Right atrium auricular region (tissue), 2 donors: Measurements from ENCODE around the gene NT5DC2. TPM values are rescaled to one million over a fixed set of nuclear protein-coding genes. Genes with fewer than 3 reads are reported as not detected.
A peak's percentile ranks its signal among the peaks of the same experiment; 100 is the strongest.

ENCODE experiments used
- DNase-seq: peaks from one replicate; pipeline ENCODE4 v3.0.0-alpha.2; 2019; ENCODE audit warnings: low spot score
- H3K27ac ChIP-seq, 2 donors: fragments of 200-600 bp; sonication (generic); 1 replicate in 1 of 2; 2 replicates in 1 of 2; pipeline ENCODE4 v1.5.1; 2016 to 2019
- H3K27me3 ChIP-seq, 2 donors: fragments of 200-600 bp; sonication (generic); one replicate each; pipeline versions ENCODE4 v1.5.1 to v1.6.0; 2017 to 2019
- H3K36me3 ChIP-seq: fragments of 200-600 bp; sonication (generic); one replicate; pipeline ENCODE4 v1.5.1; 2016
- H3K4me1 ChIP-seq, 2 donors: fragments of 200-600 bp; sonication (generic); one replicate each; pipeline versions ENCODE4 v1.5.1 to v1.6.0; 2017 to 2019
- H3K4me3 ChIP-seq, 2 donors: fragments of 200-600 bp; sonication (generic); 1 replicate in 1 of 2; 2 replicates in 1 of 2; pipeline ENCODE4 v1.5.1; 2017 to 2019; ENCODE audit warnings: mild to moderate bottlenecking in 1 of 2, moderate library complexity in 1 of 2
- H3K9me3 ChIP-seq, 2 donors: fragments of 200-600 bp; sonication (generic); one replicate each; pipeline ENCODE4 v1.5.1; 2019
- total RNA-seq, 2 donors: library from RNA; depleted of rRNA; stranded (reverse); fragments of >200 nt; gene quantifications; one replicate each; pipeline ENCODE4 v1.1.0, GENCODE V29; 2016
- TF ChIP-seq, protein P1 (sequence below), 2 donors: fragments of 200-600 bp; sonication (generic); IDR thresholded peaks; one replicate each; pipeline ENCODE4 v1.5.1; 2019; ENCODE audit warnings: antibody characterized with exemption in 2 of 2

Gene NT5DC2
- total RNA-seq, 2 donors from 2014 or later = 94.0 to 146 TPM

DNA sequence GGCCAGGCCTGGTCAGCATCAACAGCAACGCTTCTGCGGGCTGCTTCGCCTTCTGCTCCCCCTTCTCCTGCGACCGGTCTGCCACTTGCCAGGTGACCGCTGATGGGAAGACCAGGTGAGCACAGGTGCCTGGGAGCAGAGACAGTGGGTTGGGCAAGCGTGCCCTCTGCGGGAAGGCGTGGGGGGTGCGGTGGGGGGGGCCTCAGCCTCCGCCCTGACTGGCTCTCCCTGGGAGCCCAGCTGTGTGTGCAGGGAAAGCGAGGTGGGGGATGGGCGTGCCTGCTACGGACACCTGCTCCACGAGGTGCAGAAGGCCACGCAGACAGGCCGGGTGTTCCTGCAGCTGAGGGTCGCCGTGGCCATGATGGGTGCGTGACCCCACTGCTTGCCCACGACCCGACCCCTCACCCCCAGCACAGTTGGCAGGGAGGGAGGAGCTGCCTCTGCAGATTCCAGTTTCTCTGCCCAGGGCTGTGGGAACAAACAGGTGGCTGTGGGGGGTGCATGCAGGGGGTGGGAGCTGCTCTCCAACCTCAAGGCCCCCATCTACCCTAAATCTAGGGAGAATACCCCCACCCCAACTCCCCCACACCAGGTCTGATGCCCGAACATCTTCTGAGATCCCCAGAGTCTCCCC, 29.8 kb downstream of the NT5DC2 start:
- Histone ChIP-seq H3K36me3 (no peaks in the 10 kb centered on the region), H3K4me1 (no peaks in the 10 kb centered on the region), H3K27me3 (no peaks in the 10 kb centered on the region), H3K9me3 (no peaks in the 10 kb centered on the region), H3K27ac (no peak overlapping the region), H3K4me3 (no peak overlapping the region)
- TF ChIP-seq, protein P1, sequence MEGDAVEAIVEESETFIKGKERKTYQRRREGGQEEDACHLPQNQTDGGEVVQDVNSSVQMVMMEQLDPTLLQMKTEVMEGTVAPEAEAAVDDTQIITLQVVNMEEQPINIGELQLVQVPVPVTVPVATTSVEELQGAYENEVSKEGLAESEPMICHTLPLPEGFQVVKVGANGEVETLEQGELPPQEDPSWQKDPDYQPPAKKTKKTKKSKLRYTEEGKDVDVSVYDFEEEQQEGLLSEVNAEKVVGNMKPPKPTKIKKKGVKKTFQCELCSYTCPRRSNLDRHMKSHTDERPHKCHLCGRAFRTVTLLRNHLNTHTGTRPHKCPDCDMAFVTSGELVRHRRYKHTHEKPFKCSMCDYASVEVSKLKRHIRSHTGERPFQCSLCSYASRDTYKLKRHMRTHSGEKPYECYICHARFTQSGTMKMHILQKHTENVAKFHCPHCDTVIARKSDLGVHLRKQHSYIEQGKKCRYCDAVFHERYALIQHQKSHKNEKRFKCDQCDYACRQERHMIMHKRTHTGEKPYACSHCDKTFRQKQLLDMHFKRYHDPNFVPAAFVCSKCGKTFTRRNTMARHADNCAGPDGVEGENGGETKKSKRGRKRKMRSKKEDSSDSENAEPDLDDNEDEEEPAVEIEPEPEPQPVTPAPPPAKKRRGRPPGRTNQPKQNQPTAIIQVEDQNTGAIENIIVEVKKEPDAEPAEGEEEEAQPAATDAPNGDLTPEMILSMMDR (IDR thresholded peaks at IDR 0.05) = no peak
- no peak for DNase-seq

DNA sequence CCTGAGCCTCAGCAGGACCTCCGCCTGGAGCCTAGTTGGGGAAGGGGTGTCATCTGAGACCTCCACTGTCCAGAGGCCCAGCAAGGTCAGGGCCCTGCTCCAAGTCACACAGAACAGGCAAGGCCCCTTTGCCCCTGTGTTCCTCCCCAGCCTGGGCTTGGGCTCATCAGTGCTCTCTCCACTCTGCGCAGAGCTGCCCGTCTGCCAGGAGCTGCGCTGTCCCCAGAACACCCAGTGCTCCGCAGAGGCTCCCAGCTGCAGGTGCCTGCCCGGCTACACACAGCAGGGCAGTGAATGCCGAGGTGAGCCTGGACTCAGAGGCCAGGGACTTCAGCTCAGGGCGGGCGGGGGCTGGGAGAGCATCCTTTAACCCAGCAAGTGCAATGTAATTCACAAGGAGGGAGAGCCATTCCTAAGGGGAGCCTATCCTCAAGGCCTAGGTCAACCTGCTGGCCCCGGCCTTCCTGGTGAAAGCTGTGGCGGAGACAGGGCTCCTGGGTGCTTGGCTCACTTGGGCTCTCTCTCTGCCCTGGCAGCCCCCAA, 30.8 kb downstream of the NT5DC2 start:
- Histone ChIP-seq H3K27me3 (no peaks in the 10 kb centered on the region), H3K4me3 (no peak overlapping the region), H3K9me3 (no peaks in the 10 kb centered on the region), H3K27ac (no peak overlapping the region), H3K36me3 (no peaks in the 10 kb centered on the region), H3K4me1 (no peaks in the 10 kb centered on the region)
- no peak for DNase-seq
- TF ChIP-seq, protein P1 (IDR thresholded peaks at IDR 0.05) = no peak

DNA sequence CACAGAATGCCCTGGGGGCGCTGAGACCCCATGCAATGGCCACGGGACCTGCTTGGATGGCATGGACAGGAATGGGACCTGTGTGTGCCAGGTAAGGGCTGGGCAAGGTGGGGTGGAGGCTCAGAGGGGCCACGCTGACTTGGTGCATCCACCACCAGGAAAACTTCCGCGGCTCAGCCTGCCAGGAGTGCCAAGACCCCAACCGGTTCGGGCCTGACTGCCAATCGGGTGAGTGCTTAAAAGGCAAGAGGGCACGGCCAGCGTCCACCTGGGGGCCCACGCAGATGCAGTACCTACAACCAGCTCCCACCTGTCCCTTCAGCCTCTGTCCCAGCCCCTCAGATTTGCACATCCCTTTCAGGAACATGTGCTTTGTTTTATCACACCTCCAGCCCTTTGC, 31.7 kb downstream of the NT5DC2 start:
- H3K36me3 ChIP-seq = no peaks in the 10 kb centered on the region
- H3K4me3 ChIP-seq = no peak overlapping the region
- H3K9me3 ChIP-seq = no peaks in the 10 kb centered on the region
- no peak overlapping the region for H3K27ac ChIP-seq
- no peak for DNase-seq
- TF ChIP-seq, protein P1 (IDR thresholded peaks at IDR 0.05) = no peak
- no peaks in the 10 kb centered on the region for H3K27me3 ChIP-seq
- no peaks in the 10 kb centered on the region for H3K4me1 ChIP-seq

DNA sequence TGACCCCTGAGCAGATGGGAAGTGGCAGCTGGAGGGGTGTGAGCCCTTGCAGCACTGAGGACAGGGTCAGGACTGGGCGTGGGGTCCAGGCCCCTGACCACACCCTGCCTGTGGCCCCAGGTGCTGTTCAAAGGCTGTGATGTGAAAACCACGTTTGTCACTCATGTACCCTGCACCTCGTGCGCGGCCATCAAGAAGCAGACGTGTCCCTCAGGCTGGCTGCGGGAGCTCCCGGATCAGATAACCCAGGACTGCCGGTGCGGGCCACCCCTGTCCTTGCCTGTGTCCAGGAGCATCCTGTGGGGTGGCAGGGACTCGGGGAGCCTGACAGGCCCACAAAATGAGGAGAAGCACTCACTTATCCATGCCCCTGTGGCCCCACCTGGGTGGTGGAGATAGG, 32.6 kb downstream of the NT5DC2 start:
- Histone ChIP-seq H3K27me3 (no peaks in the 10 kb centered on the region), H3K36me3 (no peaks in the 10 kb centered on the region), H3K9me3 (no peaks in the 10 kb centered on the region), H3K4me1 (peaks cover 0 to 6% of the 10 kb centered on the region in 2 donors), H3K27ac (no peak overlapping the region), H3K4me3 (no peak overlapping the region)
- no peak for DNase-seq
- TF ChIP-seq, protein P1 (IDR thresholded peaks at IDR 0.05) = no peak

DNA sequence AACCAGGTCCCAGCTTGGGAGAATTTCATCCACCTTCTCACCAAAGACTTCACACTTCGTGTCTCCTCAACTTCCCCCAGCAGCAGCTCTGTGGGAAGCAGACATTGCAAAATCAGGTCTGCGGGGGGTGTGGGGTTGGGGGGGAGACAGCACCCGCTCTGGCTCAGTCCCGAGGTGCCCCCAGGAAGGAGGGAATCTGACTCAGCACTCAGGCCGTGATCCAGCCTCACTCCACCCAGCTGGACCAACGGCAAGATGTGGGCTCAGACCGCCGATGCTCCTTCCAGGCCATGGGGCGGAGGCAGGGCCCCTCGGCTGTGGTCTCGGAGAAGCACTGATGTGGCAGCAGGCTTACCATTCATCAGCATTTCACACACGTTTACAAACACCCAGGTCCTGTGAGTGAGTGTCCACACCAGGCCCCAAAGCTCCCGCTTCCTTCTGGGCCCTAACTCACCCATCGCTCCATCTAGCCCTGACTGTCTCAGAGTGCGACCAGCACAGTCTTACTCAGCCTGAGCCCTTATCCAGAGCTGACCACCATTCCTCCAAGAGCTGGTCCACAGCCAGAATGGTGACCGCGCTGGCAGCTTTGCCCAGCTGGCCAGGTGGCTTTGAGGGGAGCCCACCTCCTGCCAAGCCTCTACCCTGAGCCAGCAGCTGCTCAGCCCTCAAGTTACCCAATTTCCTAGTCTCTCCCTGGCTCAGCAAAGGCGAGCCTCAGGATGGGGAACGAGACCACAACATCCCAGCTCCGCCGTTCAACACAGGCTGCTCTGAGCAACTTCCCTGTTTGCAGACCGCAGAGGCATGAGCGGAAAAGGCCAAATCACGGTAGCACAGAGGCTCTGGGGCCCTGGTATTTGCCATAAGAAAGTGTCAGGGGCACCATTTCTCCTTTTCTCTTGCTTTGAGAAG, 35.3 kb downstream of the NT5DC2 start:
- Histone ChIP-seq H3K9me3 (no peaks in the 10 kb centered on the region), H3K27me3 (no peaks in the 10 kb centered on the region), H3K4me3 (no peak overlapping the region), H3K36me3 (no peaks in the 10 kb centered on the region), H3K4me1 (peaks cover 0 to 32% of the 10 kb centered on the region in 2 donors), H3K27ac (no peak overlapping the region)
- peak; percentile 75 for DNase-seq
- TF ChIP-seq, protein P1 (IDR thresholded peaks at IDR 0.05) = no peak
